Neural cell (in vitro differentiated cells): ENCODE results near the gene VWA1.

Experiments used
- EZH2 ChIP-seq: fragments of 200-600, 300-800 bp; shearing (Covaris generic), sonication (generic); IDR thresholded peaks from 2 replicates; pipeline ENCODE4 v1.6.1; 2014; ENCODE audit warnings: antibody characterized with exemption, low read length, borderline replicate concordance, mild to moderate bottlenecking; ENCODE audit not compliant: insufficient read depth, poor library complexity, severe bottlenecking
- POLR2AphosphoS5 ChIP-seq: IDR thresholded peaks from 2 replicates; pipeline ENCODE4 v1.6.1; 2012
- RAD21 ChIP-seq: fragments of 450-650 bp; conservative IDR thresholded peaks from 2 replicates; pipeline ENCODE4 v1.6.1; 2014; ENCODE audit warnings: antibody characterized with exemption, mild to moderate bottlenecking, moderate library complexity
- TF ChIP-seq, protein P1 (sequence below): fragments of 450-650 bp; IDR thresholded peaks from 2 replicates; pipeline ENCODE4 v1.5.1; 2014; ENCODE audit warnings: antibody characterized with exemption, mild to moderate bottlenecking, moderate library complexity; ENCODE audit not compliant: poor library complexity, severe bottlenecking

DNA sequence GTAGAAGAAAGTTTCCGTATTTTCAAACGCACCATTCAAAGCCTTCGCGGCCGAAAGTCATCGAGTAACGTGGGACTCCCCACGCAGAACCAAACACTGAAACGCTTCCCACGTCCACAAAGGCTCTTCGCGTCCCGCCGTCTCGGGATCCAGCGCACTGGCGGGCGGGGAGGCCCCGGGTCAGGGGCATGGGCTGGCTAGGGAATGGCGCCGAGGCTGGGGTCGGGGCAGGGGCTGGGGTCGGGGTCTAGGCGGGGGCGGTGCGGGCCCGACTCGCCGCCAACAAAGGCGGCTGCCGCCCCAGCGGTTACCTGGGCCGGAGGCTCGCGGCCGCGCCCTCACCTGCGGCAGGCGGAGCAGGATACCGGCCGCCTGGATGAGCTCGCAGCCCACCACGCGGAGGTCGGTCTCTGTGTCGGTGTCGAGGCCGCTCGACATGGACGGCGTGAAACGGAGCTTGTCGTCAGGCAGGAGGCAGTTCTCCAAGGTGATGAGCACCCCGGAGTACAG, 36.8 kb upstream of the VWA1 start:
- TF ChIP-seq POLR2AphosphoS5: no peak
- TF ChIP-seq RAD21: no peak
- no peak for TF ChIP-seq EZH2
- TF ChIP-seq, protein P1, sequence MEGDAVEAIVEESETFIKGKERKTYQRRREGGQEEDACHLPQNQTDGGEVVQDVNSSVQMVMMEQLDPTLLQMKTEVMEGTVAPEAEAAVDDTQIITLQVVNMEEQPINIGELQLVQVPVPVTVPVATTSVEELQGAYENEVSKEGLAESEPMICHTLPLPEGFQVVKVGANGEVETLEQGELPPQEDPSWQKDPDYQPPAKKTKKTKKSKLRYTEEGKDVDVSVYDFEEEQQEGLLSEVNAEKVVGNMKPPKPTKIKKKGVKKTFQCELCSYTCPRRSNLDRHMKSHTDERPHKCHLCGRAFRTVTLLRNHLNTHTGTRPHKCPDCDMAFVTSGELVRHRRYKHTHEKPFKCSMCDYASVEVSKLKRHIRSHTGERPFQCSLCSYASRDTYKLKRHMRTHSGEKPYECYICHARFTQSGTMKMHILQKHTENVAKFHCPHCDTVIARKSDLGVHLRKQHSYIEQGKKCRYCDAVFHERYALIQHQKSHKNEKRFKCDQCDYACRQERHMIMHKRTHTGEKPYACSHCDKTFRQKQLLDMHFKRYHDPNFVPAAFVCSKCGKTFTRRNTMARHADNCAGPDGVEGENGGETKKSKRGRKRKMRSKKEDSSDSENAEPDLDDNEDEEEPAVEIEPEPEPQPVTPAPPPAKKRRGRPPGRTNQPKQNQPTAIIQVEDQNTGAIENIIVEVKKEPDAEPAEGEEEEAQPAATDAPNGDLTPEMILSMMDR: no peak
